ENCODE measurements around the gene ZNF830. TPM values are rescaled to one million over a fixed set of nuclear protein-coding genes. Genes with fewer than 3 reads are reported as not detected.

ZNF830 gene
- polyA plus RNA-seq, 3 donors: 2.1 to 4.7 (median 4.2) TPM

- H3K4me1 Mint-ChIP-seq: peaks cover 67% of the 10 kb centered on the region
- no peak for TF ChIP-seq CTCF (IDR thresholded peaks at IDR 0.05)
Measured at GRCh38 chr17:34990921-34991365, 29.6 kb downstream of the ZNF830 start.

GRCh38 chr17:34991606-34992005, 30.3 kb downstream of the ZNF830 start:
- Histone ChIP-seq H3K79me2 (ENCODE audit: insufficient read depth, low read length) (no peaks in the 10 kb centered on the region), H3K27me3 (ENCODE audit: control insufficient read depth in 2 of 2, insufficient read depth in 2 of 2, low read length in 2 of 2) (no peaks in the 10 kb centered on the region), H3K9ac (ENCODE audit: insufficient read depth, low read length, poor library complexity, severe bottlenecking) (peak overlapping the region; percentile 38), H3K4me1 (ENCODE audit: control insufficient read depth in 1 of 2, insufficient read depth in 2 of 2, low read length in 2 of 2) (peaks cover 42 to 44% of the 10 kb centered on the region in 2 donors), H2AFZ (ENCODE audit: insufficient read depth, low read depth, low read length, poor library complexity, severe bottlenecking) (peak overlapping the region; percentile 43), H3K4me2 (replicated peaks; ENCODE audit: extremely low read depth, low read length, poor library complexity, severe bottlenecking) (peak overlapping the region; percentile 15), H3K36me3 (replicated peaks in 1 of 2; ENCODE audit: control insufficient read depth in 1 of 2, insufficient read depth in 2 of 2, low read length in 2 of 2) (peaks cover 13 to 96% of the 10 kb centered on the region in 2 donors), H3K9me3 (replicated peaks in 1 of 2; ENCODE audit: control insufficient read depth in 1 of 2, insufficient read depth in 1 of 2, low read length in 2 of 2) (no peaks in the 10 kb centered on the region), H3K4me3 (replicated peaks in 1 of 3; ENCODE audit: low read depth in 2 of 3, low read length in 3 of 3) (peak overlapping the region in 1 of 3 experiments; percentile 31), H4K20me1 (ENCODE audit: insufficient read depth, low read length) (no peaks in the 10 kb centered on the region), H3K27ac (ENCODE audit: low read depth in 1 of 2, low read length in 2 of 2) (peak overlapping the region; percentile 60 to 75)
- Mint-ChIP-seq H3K4me1 (peaks cover 73% of the 10 kb centered on the region), H3K4me3 (peak overlapping the region; percentile 56 to 83), H3K27me3 (ENCODE audit: low read depth in 3 of 3) (no peaks in the 10 kb centered on the region), H3K27ac (peak overlapping the region; percentile 76 to 92 (median 90)), H3K36me3 (peaks cover 53 to 69% of the 10 kb centered on the region in 2 donors), H3K9me3 (no peaks in the 10 kb centered on the region)
- intact Hi-C loops (cut with micrococcal nuclease): no loop called here
- DNase-seq: peak in 1 of 3 donors; percentile 19
- no peak for TF ChIP-seq CTCF (IDR thresholded peaks at IDR 0.05)
- 0% methylated on average over 2 of the region's 3 CpGs for WGBS (ENCODE audit: insufficient coverage)

More at GRCh38 chr17:34990921-34991365, 29.6 kb downstream of the ZNF830 start:
- peaks cover 36 to 38% of the 10 kb centered on the region in 2 donors for H3K4me1 ChIP-seq (ENCODE audit: control insufficient read depth in 1 of 2, insufficient read depth in 2 of 2, low read length in 2 of 2)
- no peaks in the 10 kb centered on the region for H3K9me3 ChIP-seq (replicated peaks in 1 of 2; ENCODE audit: control insufficient read depth in 1 of 2, insufficient read depth in 1 of 2, low read length in 2 of 2)
- H3K36me3 Mint-ChIP-seq: peaks cover 57 to 74% of the 10 kb centered on the region in 2 donors
- H3K27ac Mint-ChIP-seq: peak overlapping the region; percentile 63 to 92 (median 90)
- H3K9ac ChIP-seq (ENCODE audit: insufficient read depth, low read length, poor library complexity, severe bottlenecking): peak overlapping the region; percentile 38
- H3K4me3 ChIP-seq (replicated peaks in 1 of 3; ENCODE audit: low read depth in 2 of 3, low read length in 3 of 3): peak overlapping the region in 1 of 3 experiments; percentile 31
- peak overlapping the region; percentile 43 for H2AFZ ChIP-seq (ENCODE audit: insufficient read depth, low read depth, low read length, poor library complexity, severe bottlenecking)
- no peaks in the 10 kb centered on the region for H3K27me3 ChIP-seq (ENCODE audit: control insufficient read depth in 2 of 2, insufficient read depth in 2 of 2, low read length in 2 of 2)
- H4K20me1 ChIP-seq (ENCODE audit: insufficient read depth, low read length): no peaks in the 10 kb centered on the region
- H3K79me2 ChIP-seq (ENCODE audit: insufficient read depth, low read length): no peaks in the 10 kb centered on the region
- H3K9me3 Mint-ChIP-seq: peaks cover 0 to 1% (median 0%) of the 10 kb centered on the region in 7 donors
- peak overlapping the region; percentile 61 to 83 for H3K4me3 Mint-ChIP-seq
- peak overlapping the region; percentile 15 for H3K4me2 ChIP-seq (replicated peaks; ENCODE audit: extremely low read depth, low read length, poor library complexity, severe bottlenecking)
- intact Hi-C loops (cut with micrococcal nuclease): no loop called here
- WGBS (ENCODE audit: insufficient coverage): 4% methylated on average over 4 of the region's 6 CpGs
- peak in 2 of 3 donors; percentile 14 to 23 for DNase-seq
- H3K27ac ChIP-seq (ENCODE audit: low read depth in 1 of 2, low read length in 2 of 2): peak overlapping the region; percentile 60 to 75
- H3K27me3 Mint-ChIP-seq (ENCODE audit: low read depth in 3 of 3): no peaks in the 10 kb centered on the region
- peaks cover 14 to 96% of the 10 kb centered on the region in 2 donors for H3K36me3 ChIP-seq (replicated peaks in 1 of 2; ENCODE audit: control insufficient read depth in 1 of 2, insufficient read depth in 2 of 2, low read length in 2 of 2)
